Esophagus squamous epithelium (tissue), 4 donors: Measurements from ENCODE around the gene TMEM40.

Experiments
- CTCF ChIP-seq, 6 experiments: fragments of 450-650 bp in 4 of 6; fragments of 200-600 bp in 2 of 6; sonication (generic) in 2 of 6; IDR thresholded peaks; one replicate each; pipeline ENCODE4 v1.5.1; 2016 to 2019; ENCODE audit warnings: antibody characterized with exemption in 6 of 6, mild to moderate bottlenecking in 4 of 6, moderate library complexity in 4 of 6
- POLR2A ChIP-seq, 4 donors: fragments of 450-650 bp; IDR thresholded peaks; one replicate each; pipeline ENCODE4 v1.6.1; 2017; ENCODE audit warnings: antibody characterized with exemption in 4 of 4, mild to moderate bottlenecking in 4 of 4, moderate library complexity in 3 of 4

GRCh38 chr3:12766541-12766940 is 7.5 kb upstream of the TMEM40 start:
- no peak for TF ChIP-seq CTCF (IDR thresholded peaks at IDR 0.05)
- no peak for TF ChIP-seq POLR2A (IDR thresholded peaks at IDR 0.05)
